Measurements from ENCODE around the gene KCNT1. TPM values are rescaled to one million over a fixed set of nuclear protein-coding genes. Genes with fewer than 3 reads are reported as not detected.

Gene KCNT1
- total RNA-seq, 1 donor from 2014 or later = not detected

- no peak for DNase-seq (ENCODE audit: low spot score)
- Mint-ChIP-seq H3K9me3 (ENCODE audit: unreplicated experiment) (no peaks in the 10 kb centered on the region), H3K4me1 (ENCODE audit: unreplicated experiment) (no peaks in the 10 kb centered on the region), H3K36me3 (ENCODE audit: low read depth, unreplicated experiment) (no peaks in the 10 kb centered on the region), H3K27me3 (ENCODE audit: unreplicated experiment) (peaks cover 3% of the 10 kb centered on the region), H3K4me3 (ENCODE audit: unreplicated experiment) (no peak overlapping the region), H3K27ac (ENCODE audit: unreplicated experiment) (no peak overlapping the region)
- TF ChIP-seq CTCF (IDR thresholded peaks at IDR 0.05; ENCODE audit: unreplicated experiment) = no peak
These were observed 86.8 kb downstream of the KCNT1 start for GRCh38 chr9:135788576-135789300.

GRCh38 chr9:135789838-135790291, 87.9 kb downstream of the KCNT1 start:
- no peaks in the 10 kb centered on the region for H3K4me1 Mint-ChIP-seq (ENCODE audit: unreplicated experiment)
- no peak for DNase-seq (ENCODE audit: low spot score)
- H3K27ac Mint-ChIP-seq (ENCODE audit: unreplicated experiment) = no peak overlapping the region
- no peaks in the 10 kb centered on the region for H3K9me3 Mint-ChIP-seq (ENCODE audit: unreplicated experiment)
- TF ChIP-seq CTCF (IDR thresholded peaks at IDR 0.05; ENCODE audit: unreplicated experiment) = no peak
- no peaks in the 10 kb centered on the region for H3K36me3 Mint-ChIP-seq (ENCODE audit: low read depth, unreplicated experiment)
- peaks cover 6% of the 10 kb centered on the region for H3K27me3 Mint-ChIP-seq (ENCODE audit: unreplicated experiment)
- no peak overlapping the region for H3K4me3 Mint-ChIP-seq (ENCODE audit: unreplicated experiment)

DNA sequence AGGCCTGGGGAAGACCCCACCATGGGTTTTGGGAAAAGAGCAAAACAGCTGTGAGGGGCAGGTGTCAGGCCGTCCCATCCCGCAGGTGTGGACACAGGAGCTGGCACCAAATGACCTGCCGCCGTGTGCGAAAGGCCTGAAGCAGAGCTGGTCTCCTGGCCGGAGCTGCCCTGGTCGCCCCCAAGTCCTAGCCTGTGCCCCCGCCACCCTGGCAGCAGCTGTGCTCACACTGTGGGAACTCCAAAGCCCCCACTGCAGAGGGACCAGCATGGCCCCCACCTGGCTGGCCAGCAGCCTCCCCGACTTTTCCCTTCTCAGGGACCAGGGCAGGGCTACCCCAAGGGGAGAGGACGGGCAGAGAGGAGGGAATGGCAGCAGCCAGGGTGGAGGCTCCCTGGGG, 88.4 kb downstream of the KCNT1 start:
- peaks cover 6% of the 10 kb centered on the region for H3K27me3 Mint-ChIP-seq (ENCODE audit: unreplicated experiment)
- H3K27ac Mint-ChIP-seq (ENCODE audit: unreplicated experiment) = no peak overlapping the region
- no peak for TF ChIP-seq CTCF (IDR thresholded peaks at IDR 0.05; ENCODE audit: unreplicated experiment)

GRCh38 chr9:135790850-135791249, 88.9 kb downstream of the KCNT1 start:
- no peak for DNase-seq (ENCODE audit: low spot score)
- Mint-ChIP-seq H3K36me3 (ENCODE audit: low read depth, unreplicated experiment) (no peaks in the 10 kb centered on the region), H3K27ac (ENCODE audit: unreplicated experiment) (no peak overlapping the region), H3K9me3 (ENCODE audit: unreplicated experiment) (no peaks in the 10 kb centered on the region), H3K4me3 (ENCODE audit: unreplicated experiment) (no peak overlapping the region), H3K4me1 (ENCODE audit: unreplicated experiment) (no peaks in the 10 kb centered on the region), H3K27me3 (ENCODE audit: unreplicated experiment) (peaks cover 7% of the 10 kb centered on the region)
- no peak for TF ChIP-seq CTCF (IDR thresholded peaks at IDR 0.05; ENCODE audit: unreplicated experiment)

More for the DNA sequence above, 88.4 kb downstream of the KCNT1 start:
- H3K36me3 Mint-ChIP-seq (ENCODE audit: low read depth, unreplicated experiment) = no peaks in the 10 kb centered on the region
- no peaks in the 10 kb centered on the region for H3K9me3 Mint-ChIP-seq (ENCODE audit: unreplicated experiment)
- H3K4me1 Mint-ChIP-seq (ENCODE audit: unreplicated experiment) = no peaks in the 10 kb centered on the region
- DNase-seq (ENCODE audit: low spot score) = no peak
- no peak overlapping the region for H3K4me3 Mint-ChIP-seq (ENCODE audit: unreplicated experiment)

DNA sequence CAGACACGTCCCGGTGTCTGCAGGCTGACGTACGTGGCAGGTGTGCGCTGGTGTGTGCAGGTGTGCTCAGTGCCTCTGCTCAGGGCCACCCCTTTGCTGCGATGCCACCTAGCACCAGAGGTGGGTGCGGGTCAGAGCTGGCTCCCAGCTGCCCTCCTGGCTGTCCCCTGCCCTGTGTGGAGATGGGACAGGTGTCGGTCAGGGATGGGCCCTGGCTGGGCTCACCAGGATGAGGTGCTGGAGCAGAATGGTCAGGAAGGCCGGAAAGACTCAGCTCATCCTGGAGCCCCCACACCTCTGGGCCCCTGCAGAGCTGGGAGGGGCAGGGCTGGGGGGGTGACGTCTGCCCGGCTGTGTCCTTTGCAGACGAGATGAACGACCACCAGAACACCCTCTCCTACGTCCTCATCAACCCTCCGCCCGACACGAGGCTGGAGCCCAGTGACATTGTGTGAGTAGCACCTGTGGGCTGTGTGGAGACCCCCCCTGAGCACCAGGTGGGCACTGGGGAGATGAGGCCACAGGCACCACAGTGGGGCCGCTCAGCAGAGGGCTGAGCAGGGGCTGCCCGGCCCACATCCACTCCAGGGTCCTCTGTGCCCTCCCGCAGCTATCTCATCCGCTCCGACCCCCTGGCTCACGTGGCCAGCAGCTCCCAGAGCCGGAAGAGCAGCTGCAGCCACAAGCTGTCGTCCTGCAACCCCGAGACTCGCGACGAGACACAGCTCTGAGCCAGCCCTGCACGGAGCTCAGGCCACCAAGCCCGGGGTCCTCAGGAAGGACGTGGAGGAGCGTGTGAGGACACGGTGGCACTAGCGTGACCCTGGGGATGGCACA, 89.7 kb downstream of the KCNT1 start:
- Mint-ChIP-seq H3K9me3 (ENCODE audit: unreplicated experiment) (no peaks in the 10 kb centered on the region), H3K36me3 (ENCODE audit: low read depth, unreplicated experiment) (no peaks in the 10 kb centered on the region), H3K4me1 (ENCODE audit: unreplicated experiment) (no peaks in the 10 kb centered on the region), H3K27ac (ENCODE audit: unreplicated experiment) (no peak overlapping the region), H3K4me3 (ENCODE audit: unreplicated experiment) (no peak overlapping the region), H3K27me3 (ENCODE audit: unreplicated experiment) (peaks cover 7% of the 10 kb centered on the region)
- no peak for TF ChIP-seq CTCF (IDR thresholded peaks at IDR 0.05; ENCODE audit: unreplicated experiment)
- no peak for DNase-seq (ENCODE audit: low spot score)
